ENCODE data around the gene SMARCD2. TPM values are rescaled to one million over a fixed set of nuclear protein-coding genes. Genes with fewer than 3 reads are reported as not detected.

SMARCD2 gene
- total RNA-seq, 2 donors from 2014 or later: 68.8 to 82.1 TPM

DNA sequence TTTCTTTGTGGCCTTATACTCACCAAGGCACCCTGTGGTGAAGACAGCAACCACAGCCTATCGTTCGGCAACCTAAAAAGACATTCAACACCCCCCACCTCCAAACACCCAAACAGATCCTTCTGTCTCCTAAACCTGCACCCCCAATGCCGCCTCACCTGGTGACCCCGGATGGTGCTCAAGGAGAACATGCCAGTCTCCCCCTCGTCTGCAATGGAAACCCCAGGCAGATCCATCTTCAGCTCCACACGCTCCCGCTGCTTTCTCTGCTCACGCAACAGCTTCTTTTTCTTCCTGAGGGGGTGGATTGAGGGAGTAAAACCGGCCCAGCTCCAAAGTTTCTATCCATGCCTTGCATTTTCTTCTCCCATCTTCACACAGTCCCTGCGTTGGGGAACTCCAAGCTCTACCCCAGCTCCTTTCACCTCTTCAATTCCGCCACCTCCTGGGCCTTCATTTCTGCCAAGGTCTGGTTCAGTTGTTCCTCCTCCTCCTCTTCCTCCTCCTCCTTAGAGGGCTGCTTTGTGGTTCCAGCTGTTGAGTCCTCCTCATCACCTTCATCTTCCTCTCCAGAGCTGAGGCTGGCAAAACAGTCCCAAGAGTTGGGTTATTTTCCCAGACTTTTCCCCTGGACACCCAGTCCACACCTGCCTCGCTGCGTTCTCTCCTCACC is 18.7 kb downstream of the SMARCD2 start:
- H3K27ac Mint-ChIP-seq: no peak overlapping the region
- peaks cover 14% of the 10 kb centered on the region for H3K4me1 Mint-ChIP-seq
- no peaks in the 10 kb centered on the region for H3K9me3 Mint-ChIP-seq
- TF ChIP-seq, protein P1, sequence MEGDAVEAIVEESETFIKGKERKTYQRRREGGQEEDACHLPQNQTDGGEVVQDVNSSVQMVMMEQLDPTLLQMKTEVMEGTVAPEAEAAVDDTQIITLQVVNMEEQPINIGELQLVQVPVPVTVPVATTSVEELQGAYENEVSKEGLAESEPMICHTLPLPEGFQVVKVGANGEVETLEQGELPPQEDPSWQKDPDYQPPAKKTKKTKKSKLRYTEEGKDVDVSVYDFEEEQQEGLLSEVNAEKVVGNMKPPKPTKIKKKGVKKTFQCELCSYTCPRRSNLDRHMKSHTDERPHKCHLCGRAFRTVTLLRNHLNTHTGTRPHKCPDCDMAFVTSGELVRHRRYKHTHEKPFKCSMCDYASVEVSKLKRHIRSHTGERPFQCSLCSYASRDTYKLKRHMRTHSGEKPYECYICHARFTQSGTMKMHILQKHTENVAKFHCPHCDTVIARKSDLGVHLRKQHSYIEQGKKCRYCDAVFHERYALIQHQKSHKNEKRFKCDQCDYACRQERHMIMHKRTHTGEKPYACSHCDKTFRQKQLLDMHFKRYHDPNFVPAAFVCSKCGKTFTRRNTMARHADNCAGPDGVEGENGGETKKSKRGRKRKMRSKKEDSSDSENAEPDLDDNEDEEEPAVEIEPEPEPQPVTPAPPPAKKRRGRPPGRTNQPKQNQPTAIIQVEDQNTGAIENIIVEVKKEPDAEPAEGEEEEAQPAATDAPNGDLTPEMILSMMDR (conservative IDR thresholded peaks at IDR 0.05): no peak
- H3K4me1 ChIP-seq (ENCODE audit: control insufficient read depth, insufficient read depth, low read length): no peaks in the 10 kb centered on the region
- H3K9ac ChIP-seq (ENCODE audit: extremely low read depth, low read length, poor library complexity, severe bottlenecking): no peak overlapping the region
- 96 to 97% methylated on average over 9 to 13 of the region's 13 CpGs for WGBS, 2 experiments (ENCODE audit: insufficient coverage in 1 of 2, insufficient read length in 1 of 2)
- no peak overlapping the region for H3K4me3 ChIP-seq (ENCODE audit: low read length)
- H3K4me3 Mint-ChIP-seq: no peak overlapping the region
- H3K27ac ChIP-seq (ENCODE audit: low read depth, low read length): no peak overlapping the region
- H3K27me3 Mint-ChIP-seq (ENCODE audit: insufficient read depth): no peaks in the 10 kb centered on the region
- no peak for DNase-seq
- H3K36me3 ChIP-seq (ENCODE audit: control insufficient read depth, insufficient read depth, low read length): peaks cover 72% of the 10 kb centered on the region
- H3K27me3 ChIP-seq (ENCODE audit: control insufficient read depth, insufficient read depth, low read length, poor library complexity, severe bottlenecking): no peaks in the 10 kb centered on the region
- H3K9me3 ChIP-seq (ENCODE audit: control insufficient read depth, low read length): no peaks in the 10 kb centered on the region
- peaks cover 70% of the 10 kb centered on the region for H3K36me3 Mint-ChIP-seq (ENCODE audit: low read depth)

DNA sequence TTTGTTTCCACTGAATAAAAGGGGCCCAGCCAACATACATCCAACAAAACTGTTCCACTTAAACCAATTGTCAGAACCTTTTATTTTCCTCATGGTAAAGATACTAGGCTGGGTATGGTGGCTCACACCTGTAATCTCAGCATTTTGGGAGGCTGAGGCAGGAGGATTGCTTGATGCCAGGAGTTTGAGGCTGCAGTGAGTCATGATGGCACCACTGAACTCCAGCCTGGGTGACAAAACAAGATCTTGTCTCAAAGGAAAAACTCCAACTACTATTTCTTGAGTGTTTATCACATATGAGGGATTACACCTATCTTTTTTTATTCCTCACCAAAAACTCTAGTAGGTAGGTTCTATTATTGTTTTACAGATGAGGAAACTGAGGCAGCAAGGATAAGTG is 19.9 kb downstream of the SMARCD2 start:
- Mint-ChIP-seq H3K27me3 (ENCODE audit: insufficient read depth) (no peaks in the 10 kb centered on the region), H3K9me3 (no peaks in the 10 kb centered on the region), H3K36me3 (ENCODE audit: low read depth) (peaks cover 82% of the 10 kb centered on the region), H3K27ac (no peak overlapping the region), H3K4me1 (peaks cover 6% of the 10 kb centered on the region), H3K4me3 (no peak overlapping the region)
- Histone ChIP-seq H3K27me3 (ENCODE audit: control insufficient read depth, insufficient read depth, low read length, poor library complexity, severe bottlenecking) (no peaks in the 10 kb centered on the region), H3K9ac (ENCODE audit: extremely low read depth, low read length, poor library complexity, severe bottlenecking) (no peak overlapping the region), H3K4me3 (ENCODE audit: low read length) (no peak overlapping the region), H3K27ac (ENCODE audit: low read depth, low read length) (no peak overlapping the region), H3K36me3 (ENCODE audit: control insufficient read depth, insufficient read depth, low read length) (peaks cover 81% of the 10 kb centered on the region), H3K9me3 (ENCODE audit: control insufficient read depth, low read length) (no peaks in the 10 kb centered on the region), H3K4me1 (ENCODE audit: control insufficient read depth, insufficient read depth, low read length) (no peaks in the 10 kb centered on the region)
- TF ChIP-seq, protein P1 (conservative IDR thresholded peaks at IDR 0.05): no peak
- no peak for DNase-seq

DNA sequence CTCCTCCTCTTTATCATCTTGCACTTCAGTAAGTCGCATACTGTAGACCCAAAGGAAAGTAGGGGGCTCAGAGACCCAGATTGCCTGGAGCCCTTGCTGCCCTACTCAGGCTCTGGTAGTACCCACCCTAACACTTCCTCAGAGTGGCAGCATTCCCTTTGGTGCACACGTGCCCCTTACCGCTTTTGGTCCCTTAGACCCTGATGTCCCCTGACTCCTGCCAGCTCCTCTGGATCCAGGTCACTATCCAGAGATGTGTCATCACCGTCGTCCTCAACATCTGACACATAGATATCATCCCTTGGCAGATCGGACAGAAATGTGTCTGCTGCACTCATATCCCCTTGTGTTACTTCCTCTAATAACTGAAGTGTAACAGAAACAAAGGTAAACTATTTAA is 20.7 kb downstream of the SMARCD2 start:
- DNase-seq: no peak
- H3K4me3 ChIP-seq (ENCODE audit: low read length): no peak overlapping the region
- no peak overlapping the region for H3K9ac ChIP-seq (ENCODE audit: extremely low read depth, low read length, poor library complexity, severe bottlenecking)
- H3K27me3 ChIP-seq (ENCODE audit: control insufficient read depth, insufficient read depth, low read length, poor library complexity, severe bottlenecking): no peaks in the 10 kb centered on the region
- H3K36me3 ChIP-seq (ENCODE audit: control insufficient read depth, insufficient read depth, low read length): peaks cover 89% of the 10 kb centered on the region
- 90 to 98% methylated on average over 4 to 6 of the region's 6 CpGs for WGBS, 2 experiments (ENCODE audit: insufficient coverage in 1 of 2, insufficient read length in 1 of 2)
- Mint-ChIP-seq H3K27me3 (ENCODE audit: insufficient read depth) (no peaks in the 10 kb centered on the region), H3K27ac (no peak overlapping the region), H3K4me1 (peaks cover 6% of the 10 kb centered on the region), H3K9me3 (no peaks in the 10 kb centered on the region), H3K4me3 (no peak overlapping the region), H3K36me3 (ENCODE audit: low read depth) (peaks cover 89% of the 10 kb centered on the region)
- no peaks in the 10 kb centered on the region for H3K9me3 ChIP-seq (ENCODE audit: control insufficient read depth, low read length)
- no peak overlapping the region for H3K27ac ChIP-seq (ENCODE audit: low read depth, low read length)
- no peaks in the 10 kb centered on the region for H3K4me1 ChIP-seq (ENCODE audit: control insufficient read depth, insufficient read depth, low read length)
- TF ChIP-seq, protein P1 (conservative IDR thresholded peaks at IDR 0.05): no peak
